Fibroblast of skin of right quadriceps (primary cell): Measurements from ENCODE around the gene ZNF678.
"Not testable (repeated sequence)": the region's sequence is repeated elsewhere in the genome, so short reads cannot be mapped to it uniquely, and the experiment has no call there.

Experiments used
- DNase-seq: peaks from one replicate; pipeline ENCODE4 v3.0.0-alpha.2; 2013

The ZNF678 gene

GRCh38 chr1:227556288-227556687, 7.1 kb upstream of the ZNF678 start:
- no peak for DNase-seq

- no peak for DNase-seq
These were observed 5.2 kb upstream of the ZNF678 start for GRCh38 chr1:227557962-227558725.

- no peak for DNase-seq
These were observed 4.6 kb upstream of the ZNF678 start for GRCh38 chr1:227558732-227559262.

GRCh38 chr1:227559499-227559898, 3.9 kb upstream of the ZNF678 start:
- DNase-seq: no peak

GRCh38 chr1:227559926-227560325, 3.4 kb upstream of the ZNF678 start:
- no peak for DNase-seq

GRCh38 chr1:227560393-227561173, 2.8 kb upstream of the ZNF678 start:
- no peak for DNase-seq

GRCh38 chr1:227561241-227561907, 2.0 kb upstream of the ZNF678 start:
- no peak for DNase-seq

- DNase-seq: no peak
These were observed 1.3 kb upstream of the ZNF678 start for GRCh38 chr1:227562037-227562436.

- no peak for DNase-seq
These were observed 428 bp upstream of the ZNF678 start for GRCh38 chr1:227562933-227563323.

DNA sequence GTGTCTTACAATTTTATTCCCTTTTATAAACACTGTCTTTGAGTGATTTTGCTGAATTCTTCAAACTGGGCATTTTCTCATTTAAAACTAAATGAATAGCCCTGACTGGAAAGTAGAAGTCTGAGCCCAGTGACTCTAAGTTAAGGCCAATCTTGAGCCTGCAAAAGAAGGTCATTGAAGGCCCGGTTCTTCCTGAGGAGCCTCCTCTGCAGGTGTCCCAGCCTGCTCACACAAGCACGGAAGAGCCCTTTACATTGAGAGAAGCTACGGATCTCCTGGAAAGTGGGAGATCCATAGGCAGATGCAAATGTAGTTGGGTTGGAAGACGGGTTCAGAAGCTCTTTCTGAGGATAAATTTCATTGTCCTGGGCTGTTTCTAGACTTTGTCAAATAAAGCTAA, 3.9 kb downstream of the ZNF678 start:
- DNase-seq: no peak

- no peak for DNase-seq
These were observed 5.2 kb downstream of the ZNF678 start for GRCh38 chr1:227568593-227568992.

GRCh38 chr1:227572752-227573151, 9.4 kb downstream of the ZNF678 start:
- no peak for DNase-seq

DNA sequence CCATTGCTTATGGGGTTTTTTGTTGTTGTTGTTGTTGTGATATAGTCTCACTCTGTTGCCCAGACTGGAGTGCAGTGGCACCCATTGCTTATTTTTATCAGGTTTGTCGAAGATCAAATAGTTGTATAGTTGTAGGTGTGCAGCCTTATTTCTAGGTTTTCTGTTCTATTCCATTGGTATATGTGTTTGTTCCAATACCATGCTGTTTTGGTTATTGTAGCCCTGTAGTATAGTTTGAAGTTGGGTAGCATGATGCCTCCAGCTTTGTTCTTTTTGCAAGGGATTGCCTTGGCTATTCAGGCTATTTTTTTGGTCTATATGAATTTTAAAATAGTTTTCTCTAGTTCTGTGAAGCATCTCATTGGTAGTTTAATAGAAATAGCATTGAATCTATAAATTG, 11.6 kb downstream of the ZNF678 start:
- DNase-seq: no peak

- DNase-seq: no peak
These were observed 12.8 kb downstream of the ZNF678 start for GRCh38 chr1:227576189-227576588.

DNA sequence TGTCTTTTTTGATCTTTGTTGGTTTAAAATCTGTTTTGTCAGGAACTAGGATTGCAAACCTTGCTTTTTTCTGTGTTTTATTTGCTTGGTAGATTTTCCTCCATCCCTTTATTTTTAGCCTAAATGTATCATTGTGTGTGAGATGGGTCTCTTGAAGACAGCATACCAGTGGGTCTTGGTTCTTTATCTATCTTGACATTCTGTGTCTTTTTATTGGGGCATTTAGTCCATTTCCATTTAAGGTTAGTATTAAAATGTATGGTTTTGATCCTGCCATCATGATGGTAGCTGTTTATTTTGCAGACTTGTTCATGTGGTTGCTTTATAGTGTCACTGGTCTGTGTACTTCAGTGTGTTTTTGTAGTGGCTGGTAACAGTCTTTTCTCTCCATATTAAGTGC, 14.1 kb downstream of the ZNF678 start:
- no peak for DNase-seq

DNA sequence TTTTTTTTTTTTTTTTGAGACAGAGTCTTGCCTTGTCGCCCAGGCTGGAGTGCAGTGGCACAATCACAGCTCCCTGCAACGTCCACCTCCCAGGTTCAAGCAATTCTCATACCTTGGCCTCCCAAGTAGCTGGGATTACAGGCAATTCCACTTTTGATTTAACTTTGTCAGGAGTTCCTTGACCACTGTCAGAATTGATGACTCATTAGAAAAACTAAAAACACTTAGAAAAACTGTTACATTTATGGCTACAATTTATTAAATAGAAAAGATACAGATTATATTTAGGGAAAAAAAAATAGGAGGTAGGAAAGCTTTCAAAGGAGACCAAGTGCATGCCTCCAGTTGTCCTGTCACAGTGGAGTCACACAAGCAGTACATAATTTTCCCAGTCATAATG, 20.0 kb downstream of the ZNF678 start:
- DNase-seq: no peak

- DNase-seq: no peak
These were observed 23.4 kb downstream of the ZNF678 start for GRCh38 chr1:227586733-227587132.

DNA sequence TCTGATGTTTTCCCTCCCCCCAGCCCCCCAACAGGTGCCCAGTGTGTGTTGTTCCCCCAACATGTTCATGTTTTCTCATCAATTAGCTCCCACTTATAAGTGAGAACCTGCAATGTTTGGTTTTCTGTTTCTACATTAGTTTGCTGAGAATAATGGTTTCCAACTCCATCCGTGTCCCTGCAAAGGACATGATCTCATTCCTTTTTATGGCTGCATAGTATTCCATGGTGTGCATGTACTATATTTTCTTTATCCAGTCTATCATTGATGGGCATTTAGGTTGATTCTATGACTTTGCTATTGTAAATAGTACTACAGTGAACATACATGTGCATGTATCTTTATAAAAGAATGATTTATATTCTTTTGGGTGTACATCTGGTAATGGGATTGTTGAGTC, 24.6 kb downstream of the ZNF678 start:
- no peak for DNase-seq

DNA sequence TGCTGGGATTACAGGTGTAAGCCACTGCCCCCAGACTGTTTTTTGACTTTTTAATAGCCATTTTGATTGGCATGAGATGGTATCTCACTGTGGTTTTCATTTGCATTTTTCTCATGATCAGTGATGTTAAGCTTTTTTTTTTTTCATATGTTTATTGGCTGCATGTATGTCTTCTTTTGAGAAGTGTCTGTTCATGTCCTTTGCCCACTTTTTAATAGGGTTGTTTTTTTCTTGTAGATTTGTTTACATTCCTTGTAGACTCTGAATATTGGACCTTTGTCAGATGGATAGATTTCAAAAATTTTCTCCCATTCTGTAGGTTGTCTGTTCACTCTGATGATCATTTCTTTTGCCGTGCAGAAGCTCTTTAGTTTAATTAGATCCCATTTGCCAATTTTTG, 25.4 kb downstream of the ZNF678 start:
- DNase-seq: not testable (repeated sequence)

GRCh38 chr1:227589777-227590176, 26.4 kb downstream of the ZNF678 start:
- DNase-seq: not testable (repeated sequence)

- DNase-seq: not testable (repeated sequence)
These were observed 32.9 kb downstream of the ZNF678 start for GRCh38 chr1:227596222-227596621.

DNA sequence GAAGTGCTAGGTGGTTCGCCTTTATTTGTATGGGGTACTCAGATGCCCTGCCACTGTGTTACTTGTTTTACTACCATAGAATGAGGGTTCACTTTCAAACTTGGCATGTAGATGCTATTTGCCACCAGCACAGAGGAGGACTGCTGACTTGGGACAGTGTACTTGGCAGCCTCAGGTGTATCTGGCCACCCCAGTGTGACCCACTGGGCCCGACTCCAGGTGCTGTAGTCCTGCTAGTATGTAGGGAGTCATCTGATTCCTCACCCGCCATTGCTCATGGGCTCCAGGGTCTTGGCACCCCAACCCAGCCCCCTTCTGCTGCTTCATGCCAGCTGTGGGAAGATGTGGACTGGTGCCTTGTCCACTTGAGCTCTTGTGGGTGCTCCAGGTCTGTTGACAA, 40.0 kb downstream of the ZNF678 start:
- DNase-seq: no peak

GRCh38 chr1:227604446-227604845, 41.1 kb downstream of the ZNF678 start:
- DNase-seq: no peak

DNA sequence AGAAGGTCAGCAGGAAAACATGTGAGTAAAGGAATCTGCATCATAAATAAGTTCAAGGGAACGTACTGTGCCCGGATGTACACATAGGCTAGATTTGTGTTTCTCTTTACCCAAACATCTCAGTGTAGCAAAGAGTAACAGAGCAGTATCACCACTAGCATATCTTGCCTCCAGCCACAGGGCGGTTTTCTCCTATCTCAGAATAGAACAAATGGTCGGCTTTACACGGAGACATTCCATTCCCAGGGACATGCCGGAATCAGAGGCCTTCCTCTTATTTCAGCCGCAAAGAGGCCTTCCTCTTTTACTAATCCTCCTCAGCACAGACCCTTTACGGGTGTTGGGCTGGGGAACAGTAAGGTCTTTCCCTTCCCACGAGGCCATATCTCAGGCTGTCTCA, 42.9 kb downstream of the ZNF678 start:
- not testable (repeated sequence) for DNase-seq
